Measurements from ENCODE around the gene FNDC8. TPM values are rescaled to one million over a fixed set of nuclear protein-coding genes. Genes with fewer than 3 reads are reported as not detected.
"Not testable (repeated sequence)": the region's sequence is repeated elsewhere in the genome, so short reads cannot be mapped to it uniquely, and the experiment has no call there.

The FNDC8 gene
- polyA plus RNA-seq, 2 of the 4 experiments (the other 2 are of a cell fraction), result not detected

DNA sequence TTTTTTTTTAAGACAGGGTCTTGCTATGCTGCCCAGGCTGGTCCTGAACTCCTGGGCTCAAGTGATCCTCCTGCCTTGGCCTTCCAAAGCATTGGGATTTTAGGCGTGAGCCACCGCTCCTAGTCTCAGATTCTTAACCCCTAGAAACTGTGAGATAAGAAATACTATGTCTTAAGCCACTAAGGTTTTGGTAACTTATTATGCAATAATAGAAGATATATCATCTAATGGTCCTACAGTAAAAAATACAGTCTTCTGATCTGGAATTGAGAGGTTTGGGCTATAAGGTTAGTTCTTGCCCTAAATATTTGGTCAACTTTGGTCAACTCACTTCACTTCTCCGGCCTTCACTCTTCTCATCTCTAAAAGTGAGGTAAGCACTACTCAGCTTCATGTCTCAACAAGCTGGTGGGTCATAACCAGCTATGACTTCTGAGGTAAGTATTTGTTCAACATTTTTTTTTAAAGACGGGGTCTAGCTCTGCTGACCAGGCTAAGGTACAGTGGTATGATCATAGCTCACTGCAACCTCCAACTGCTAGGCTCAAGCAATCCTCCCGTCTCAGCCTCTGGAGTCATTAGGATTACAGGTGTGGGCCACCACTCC lies 16.5 kb upstream of the FNDC8 start:
- ChIA-PET POLR2A (no interaction called here), CTCF (interaction anchor here (0.9 to 6.7 kb wide), 5 partner anchors 11 to 106 kb away, joined by 4 to 37 read pairs (median 7); partner anchors contain the start of genes FNDC8 and RAD51D)
- DNase-seq (ENCODE audit: low read depth in 1 of 2, low spot score in 1 of 2) (no peak), FAIRE-seq (no peak), ATAC-seq (no peak)
- Histone ChIP-seq H3K4me3 (no peak overlapping the region), H3K4me1 (no peaks in the 10 kb centered on the region), H3K9me3 (no peaks in the 10 kb centered on the region), H3K27ac (no peak overlapping the region), H3K4me2 (no peak overlapping the region)
- TF ChIP-seq HOXB13 (CRISPR knock-in tag; IDR thresholded peaks at IDR 0.05; ENCODE audit: low read depth), result no peak
- no peak for TF ChIP-seq SREBF2 (IDR thresholded peaks at IDR 0.05)
- no peak for TF ChIP-seq CBX8 (IDR thresholded peaks at IDR 0.05)
- no peak for TF ChIP-seq POLR2A (IDR thresholded peaks at IDR 0.05; ENCODE audit: low read length)
- no peak for TF ChIP-seq HMGXB4 (CRISPR knock-in tag; IDR thresholded peaks at IDR 0.05; ENCODE audit: borderline replicate concordance)
- TF ChIP-seq, protein P1, sequence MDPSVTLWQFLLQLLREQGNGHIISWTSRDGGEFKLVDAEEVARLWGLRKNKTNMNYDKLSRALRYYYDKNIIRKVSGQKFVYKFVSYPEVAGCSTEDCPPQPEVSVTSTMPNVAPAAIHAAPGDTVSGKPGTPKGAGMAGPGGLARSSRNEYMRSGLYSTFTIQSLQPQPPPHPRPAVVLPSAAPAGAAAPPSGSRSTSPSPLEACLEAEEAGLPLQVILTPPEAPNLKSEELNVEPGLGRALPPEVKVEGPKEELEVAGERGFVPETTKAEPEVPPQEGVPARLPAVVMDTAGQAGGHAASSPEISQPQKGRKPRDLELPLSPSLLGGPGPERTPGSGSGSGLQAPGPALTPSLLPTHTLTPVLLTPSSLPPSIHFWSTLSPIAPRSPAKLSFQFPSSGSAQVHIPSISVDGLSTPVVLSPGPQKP (IDR thresholded peaks at IDR 0.05; ENCODE audit: low read depth, low read length), result no peak
- no peak for TF ChIP-seq EP300 (IDR thresholded peaks at IDR 0.05)
- TF ChIP-seq PHF8 (IDR thresholded peaks at IDR 0.05; ENCODE audit: borderline replicate concordance, low read depth), result no peak
- no peak for TF ChIP-seq RAD21 (conservative IDR thresholded peaks at IDR 0.05 in 1 of 2, IDR thresholded peaks at IDR 0.05 in 1 of 2)
- no peak for TF ChIP-seq HDAC2 (IDR thresholded peaks at IDR 0.05)
- TF ChIP-seq, protein P2, sequence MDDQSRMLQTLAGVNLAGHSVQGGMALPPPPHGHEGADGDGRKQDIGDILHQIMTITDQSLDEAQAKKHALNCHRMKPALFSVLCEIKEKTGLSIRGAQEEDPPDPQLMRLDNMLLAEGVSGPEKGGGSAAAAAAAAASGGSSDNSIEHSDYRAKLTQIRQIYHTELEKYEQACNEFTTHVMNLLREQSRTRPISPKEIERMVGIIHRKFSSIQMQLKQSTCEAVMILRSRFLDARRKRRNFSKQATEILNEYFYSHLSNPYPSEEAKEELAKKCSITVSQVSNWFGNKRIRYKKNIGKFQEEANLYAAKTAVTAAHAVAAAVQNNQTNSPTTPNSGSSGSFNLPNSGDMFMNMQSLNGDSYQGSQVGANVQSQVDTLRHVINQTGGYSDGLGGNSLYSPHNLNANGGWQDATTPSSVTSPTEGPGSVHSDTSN (IDR thresholded peaks at IDR 0.05), result no peak
- TF ChIP-seq FOSL2 (IDR thresholded peaks at IDR 0.05), result no peak
- no peak for TF ChIP-seq FOSL2 (CRISPR knock-in tag; IDR thresholded peaks at IDR 0.05)
- no peak for TF ChIP-seq MAFK (IDR thresholded peaks at IDR 0.05; ENCODE audit: partially characterized antibody)
- no peak for TF ChIP-seq CHD2 (IDR thresholded peaks at IDR 0.05; ENCODE audit: low read length, partially characterized antibody)
- no peak for TF ChIP-seq CEBPB (IDR thresholded peaks at IDR 0.05)
- TF ChIP-seq, protein P3, sequence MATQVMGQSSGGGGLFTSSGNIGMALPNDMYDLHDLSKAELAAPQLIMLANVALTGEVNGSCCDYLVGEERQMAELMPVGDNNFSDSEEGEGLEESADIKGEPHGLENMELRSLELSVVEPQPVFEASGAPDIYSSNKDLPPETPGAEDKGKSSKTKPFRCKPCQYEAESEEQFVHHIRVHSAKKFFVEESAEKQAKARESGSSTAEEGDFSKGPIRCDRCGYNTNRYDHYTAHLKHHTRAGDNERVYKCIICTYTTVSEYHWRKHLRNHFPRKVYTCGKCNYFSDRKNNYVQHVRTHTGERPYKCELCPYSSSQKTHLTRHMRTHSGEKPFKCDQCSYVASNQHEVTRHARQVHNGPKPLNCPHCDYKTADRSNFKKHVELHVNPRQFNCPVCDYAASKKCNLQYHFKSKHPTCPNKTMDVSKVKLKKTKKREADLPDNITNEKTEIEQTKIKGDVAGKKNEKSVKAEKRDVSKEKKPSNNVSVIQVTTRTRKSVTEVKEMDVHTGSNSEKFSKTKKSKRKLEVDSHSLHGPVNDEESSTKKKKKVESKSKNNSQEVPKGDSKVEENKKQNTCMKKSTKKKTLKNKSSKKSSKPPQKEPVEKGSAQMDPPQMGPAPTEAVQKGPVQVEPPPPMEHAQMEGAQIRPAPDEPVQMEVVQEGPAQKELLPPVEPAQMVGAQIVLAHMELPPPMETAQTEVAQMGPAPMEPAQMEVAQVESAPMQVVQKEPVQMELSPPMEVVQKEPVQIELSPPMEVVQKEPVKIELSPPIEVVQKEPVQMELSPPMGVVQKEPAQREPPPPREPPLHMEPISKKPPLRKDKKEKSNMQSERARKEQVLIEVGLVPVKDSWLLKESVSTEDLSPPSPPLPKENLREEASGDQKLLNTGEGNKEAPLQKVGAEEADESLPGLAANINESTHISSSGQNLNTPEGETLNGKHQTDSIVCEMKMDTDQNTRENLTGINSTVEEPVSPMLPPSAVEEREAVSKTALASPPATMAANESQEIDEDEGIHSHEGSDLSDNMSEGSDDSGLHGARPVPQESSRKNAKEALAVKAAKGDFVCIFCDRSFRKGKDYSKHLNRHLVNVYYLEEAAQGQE (IDR thresholded peaks at IDR 0.05), result no peak
- TF ChIP-seq NFE2L2 (conservative IDR thresholded peaks at IDR 0.05; ENCODE audit: low read length), result no peak
- TF ChIP-seq, protein P4, sequence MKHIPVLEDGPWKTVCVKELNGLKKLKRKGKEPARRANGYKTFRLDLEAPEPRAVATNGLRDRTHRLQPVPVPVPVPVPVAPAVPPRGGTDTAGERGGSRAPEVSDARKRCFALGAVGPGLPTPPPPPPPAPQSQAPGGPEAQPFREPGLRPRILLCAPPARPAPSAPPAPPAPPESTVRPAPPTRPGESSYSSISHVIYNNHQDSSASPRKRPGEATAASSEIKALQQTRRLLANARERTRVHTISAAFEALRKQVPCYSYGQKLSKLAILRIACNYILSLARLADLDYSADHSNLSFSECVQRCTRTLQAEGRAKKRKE (CRISPR knock-in tag; IDR thresholded peaks at IDR 0.05; ENCODE audit: low read depth), result no peak
- no peak for TF ChIP-seq NR3C1 (IDR thresholded peaks at IDR 0.05)
- 95% methylated on average over 5 of the region's 5 CpGs for WGBS (ENCODE audit: missing lambda C conversion rate)

DNA sequence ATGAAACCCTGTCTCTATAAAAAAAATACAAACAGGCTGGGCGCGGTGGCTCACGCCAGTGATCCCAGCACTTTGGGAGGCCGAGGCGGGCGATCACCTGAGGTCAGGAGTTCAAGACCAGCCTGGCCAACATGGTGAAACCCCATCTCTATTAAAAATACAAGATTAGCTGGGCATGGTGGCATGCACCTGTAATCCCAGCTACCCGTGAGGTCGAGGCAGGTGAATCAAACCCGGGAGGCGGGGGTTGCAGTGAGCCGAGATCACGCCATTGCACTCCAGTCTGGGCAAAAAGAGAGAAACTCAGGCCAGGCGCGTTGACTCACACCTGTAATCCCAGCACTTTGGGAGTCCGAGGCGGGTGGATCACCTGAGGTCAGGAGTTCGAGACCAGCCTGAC lies 10.6 kb upstream of the FNDC8 start:
- H3K4me2 ChIP-seq; FAIRE-seq; H3K4me3 ChIP-seq; DNase-seq (ENCODE audit: low read depth in 1 of 2, low spot score in 1 of 2); POLR2A ChIA-PET; H3K4me1 ChIP-seq; H3K27ac ChIP-seq; H3K9me3 ChIP-seq; ATAC-seq: not testable (repeated sequence)
- 97% methylated on average over 17 of the region's 17 CpGs for WGBS (ENCODE audit: missing lambda C conversion rate)
- CTCF ChIA-PET, result interaction anchor here (0.9 to 2.5 kb wide), 8 partner anchors 8 to 653 kb away, joined by 3 to 13 read pairs (median 4); no protein-coding TSS in a partner anchor

Measured in A549 (cell line).